VCaP (cell line): ENCODE results near the gene ASPRV1.

Experiments used
- H3K27ac ChIP-seq: fragments of 450-650 bp; 2 replicates; pipeline ENCODE4 v1.5.1; 2017
- CTCF ChIP-seq: fragments of 450-650 bp; conservative IDR thresholded peaks from 2 replicates; pipeline ENCODE4 v1.5.1; 2017; ENCODE audit warnings: mild to moderate bottlenecking, moderate library complexity

ASPRV1 gene

GRCh38 chr2:69986691-69987090 is 25.3 kb upstream of the ASPRV1 start:
- H3K27ac ChIP-seq, result no peak overlapping the region
- TF ChIP-seq CTCF, result no peak

GRCh38 chr2:69985688-69986087 is 24.3 kb upstream of the ASPRV1 start:
- no peak for TF ChIP-seq CTCF
- no peak overlapping the region for H3K27ac ChIP-seq

- TF ChIP-seq CTCF, result no peak
- H3K27ac ChIP-seq, result no peak overlapping the region
These were observed 23.8 kb upstream of the ASPRV1 start for GRCh38 chr2:69985216-69985615.

GRCh38 chr2:69983392-69983966 is 22.0 kb upstream of the ASPRV1 start:
- TF ChIP-seq CTCF, result no peak
- no peak overlapping the region for H3K27ac ChIP-seq

DNA sequence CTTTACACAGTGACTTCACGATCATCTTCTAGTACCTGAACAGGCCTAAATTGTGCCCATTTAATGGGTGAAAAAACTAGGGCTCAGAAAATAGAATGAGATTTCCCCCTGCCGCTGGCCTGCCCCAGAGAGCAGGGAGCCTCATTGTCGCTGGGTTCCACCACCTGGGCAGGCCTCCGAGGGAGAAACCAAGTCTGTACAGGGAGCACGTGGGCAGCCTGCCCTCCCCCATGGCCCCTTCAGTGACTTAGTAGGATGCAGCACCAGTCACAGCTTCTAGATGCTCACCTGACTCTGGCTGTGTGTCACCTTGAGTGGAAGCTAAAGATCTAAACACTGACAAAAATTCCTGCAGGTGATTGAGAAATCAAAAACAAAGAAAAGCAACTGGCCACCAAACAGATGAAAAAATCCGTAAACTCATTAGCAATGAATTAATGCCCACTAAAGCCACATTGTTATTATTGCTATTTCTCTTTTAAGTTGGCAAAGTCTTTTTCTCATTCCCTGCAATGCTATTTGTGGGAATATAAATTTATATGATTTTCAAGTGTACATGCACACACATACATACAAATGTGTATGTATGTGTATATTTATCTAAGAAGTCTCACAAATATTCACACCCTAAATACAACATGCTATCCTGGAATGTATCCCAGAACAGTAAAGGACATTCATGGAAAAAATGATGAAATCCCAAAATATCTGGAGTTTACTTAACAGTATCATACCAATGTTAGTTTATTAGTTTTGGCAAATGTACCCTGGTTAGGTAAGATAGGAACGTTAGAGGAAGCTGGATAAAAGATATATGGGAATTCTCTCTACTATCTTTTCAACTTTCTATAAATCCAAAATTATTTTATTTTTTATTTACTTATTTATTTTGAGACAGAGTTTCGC is 18.7 kb upstream of the ASPRV1 start:
- no peak for TF ChIP-seq CTCF

GRCh38 chr2:69977906-69978482 is 16.6 kb upstream of the ASPRV1 start:
- no peak overlapping the region for H3K27ac ChIP-seq
- no peak for TF ChIP-seq CTCF

More for the DNA sequence above, 18.7 kb upstream of the ASPRV1 start:
- peak overlapping the region; percentile 1; the same call in 1 of the 2 replicates for H3K27ac ChIP-seq

DNA sequence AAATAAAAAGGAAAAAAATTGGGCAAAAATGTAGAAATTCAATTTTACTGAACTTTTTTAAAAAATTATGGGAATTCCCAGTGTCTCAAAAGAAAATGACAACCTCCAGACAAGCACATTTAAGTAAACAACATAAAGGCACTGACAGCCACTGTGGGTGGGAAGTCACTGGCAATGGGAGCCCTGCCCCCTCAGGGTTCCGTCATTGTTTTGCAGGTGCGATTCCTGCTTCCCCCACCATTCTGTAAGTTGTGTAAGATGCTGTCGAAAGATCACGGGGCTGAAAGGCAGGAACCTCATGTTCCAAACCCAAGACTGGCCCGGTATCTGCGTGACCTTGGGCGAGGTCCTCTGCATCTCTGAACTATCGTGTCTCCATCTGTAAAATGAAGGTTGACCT is 15.8 kb upstream of the ASPRV1 start:
- H3K27ac ChIP-seq, result no peak overlapping the region
- TF ChIP-seq CTCF, result no peak
